Measurements from ENCODE around the gene CCDC8. TPM values are rescaled to one million over a fixed set of nuclear protein-coding genes. Genes with fewer than 3 reads are reported as not detected.

The CCDC8 gene
- polyA plus RNA-seq, 1 of the 3 experiments (the other 2 are of a cell fraction), result 0.03 TPM

DNA sequence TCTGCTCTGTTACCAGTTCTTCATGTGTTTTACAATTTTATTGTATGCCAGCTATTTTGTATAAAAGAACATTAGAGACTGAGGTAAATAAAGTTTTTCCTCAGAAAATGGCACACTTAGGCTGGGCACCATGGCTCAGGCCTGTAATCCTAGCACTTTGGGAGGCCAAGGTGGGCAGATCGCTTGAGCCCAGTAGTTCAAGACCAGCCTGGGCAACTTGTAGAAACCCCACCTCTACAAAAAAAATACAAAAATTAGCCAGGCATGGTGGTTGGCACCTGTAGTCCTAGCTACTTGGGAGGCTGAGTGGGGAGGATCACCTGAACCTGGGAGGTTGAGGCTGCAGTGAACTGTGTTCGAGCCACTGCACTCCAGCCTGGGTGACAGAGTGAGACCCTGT, 32.0 kb downstream of the CCDC8 start:
- H3K36me3 ChIP-seq (replicated peaks in 1 of 2; ENCODE audit: control insufficient read depth in 1 of 2, insufficient read depth in 2 of 2, low read length in 1 of 2), result peaks cover 56 to 60% of the 10 kb centered on the region in 2 experiments
- no peaks in the 10 kb centered on the region for H3K9me3 ChIP-seq
- peaks cover 0 to 19% of the 10 kb centered on the region in 2 experiments; a peak in 3 of 4 replicates for H3K4me1 ChIP-seq (ENCODE audit: control insufficient read depth in 1 of 2, insufficient read depth in 2 of 2, low read depth in 1 of 2, low read length in 1 of 2)
- no peak for DNase-seq
- CTCF ChIA-PET, result interaction anchor here (0.9 to 2.0 kb wide), 6 partner anchors 9 to 135 kb away, joined by 3 to 9 read pairs (median 4); no protein-coding TSS in a partner anchor
- POLR2A ChIA-PET, result no interaction called here
- WGBS (ENCODE audit: low lambda C conversion rate), result 95% methylated on average over 2 of the region's 2 CpGs
- H3K4me3 ChIP-seq (ENCODE audit: low read depth in 2 of 2, low read length in 1 of 2), result no peak overlapping the region
- H3K79me2 ChIP-seq (ENCODE audit: insufficient read depth), result peaks cover 39% of the 10 kb centered on the region
- H3K27me3 ChIP-seq (ENCODE audit: insufficient read depth), result no peaks in the 10 kb centered on the region
- TF ChIP-seq RFX5 (IDR thresholded peaks at IDR 0.05; ENCODE audit: low read length), result no peak
- TF ChIP-seq, protein P1, sequence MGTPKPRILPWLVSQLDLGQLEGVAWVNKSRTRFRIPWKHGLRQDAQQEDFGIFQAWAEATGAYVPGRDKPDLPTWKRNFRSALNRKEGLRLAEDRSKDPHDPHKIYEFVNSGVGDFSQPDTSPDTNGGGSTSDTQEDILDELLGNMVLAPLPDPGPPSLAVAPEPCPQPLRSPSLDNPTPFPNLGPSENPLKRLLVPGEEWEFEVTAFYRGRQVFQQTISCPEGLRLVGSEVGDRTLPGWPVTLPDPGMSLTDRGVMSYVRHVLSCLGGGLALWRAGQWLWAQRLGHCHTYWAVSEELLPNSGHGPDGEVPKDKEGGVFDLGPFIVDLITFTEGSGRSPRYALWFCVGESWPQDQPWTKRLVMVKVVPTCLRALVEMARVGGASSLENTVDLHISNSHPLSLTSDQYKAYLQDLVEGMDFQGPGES (IDR thresholded peaks at IDR 0.05; ENCODE audit: low read depth, low read length), result no peak
- TF ChIP-seq SIN3A (IDR thresholded peaks at IDR 0.05; ENCODE audit: borderline replicate concordance, low read depth, low read length), result no peak
- no peak for TF ChIP-seq FOSL2 (IDR thresholded peaks at IDR 0.05; ENCODE audit: borderline replicate concordance, low read depth)
- TF ChIP-seq, protein P2, sequence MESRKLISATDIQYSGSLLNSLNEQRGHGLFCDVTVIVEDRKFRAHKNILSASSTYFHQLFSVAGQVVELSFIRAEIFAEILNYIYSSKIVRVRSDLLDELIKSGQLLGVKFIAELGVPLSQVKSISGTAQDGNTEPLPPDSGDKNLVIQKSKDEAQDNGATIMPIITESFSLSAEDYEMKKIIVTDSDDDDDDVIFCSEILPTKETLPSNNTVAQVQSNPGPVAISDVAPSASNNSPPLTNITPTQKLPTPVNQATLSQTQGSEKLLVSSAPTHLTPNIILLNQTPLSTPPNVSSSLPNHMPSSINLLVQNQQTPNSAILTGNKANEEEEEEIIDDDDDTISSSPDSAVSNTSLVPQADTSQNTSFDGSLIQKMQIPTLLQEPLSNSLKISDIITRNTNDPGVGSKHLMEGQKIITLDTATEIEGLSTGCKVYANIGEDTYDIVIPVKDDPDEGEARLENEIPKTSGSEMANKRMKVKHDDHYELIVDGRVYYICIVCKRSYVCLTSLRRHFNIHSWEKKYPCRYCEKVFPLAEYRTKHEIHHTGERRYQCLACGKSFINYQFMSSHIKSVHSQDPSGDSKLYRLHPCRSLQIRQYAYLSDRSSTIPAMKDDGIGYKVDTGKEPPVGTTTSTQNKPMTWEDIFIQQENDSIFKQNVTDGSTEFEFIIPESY (IDR thresholded peaks at IDR 0.05; ENCODE audit: borderline replicate concordance, low read depth), result no peak
- TF ChIP-seq JUND (IDR thresholded peaks at IDR 0.05), result no peak
- TF ChIP-seq POLR2AphosphoS5 (IDR thresholded peaks at IDR 0.05; ENCODE audit: low read depth, low read length), result no peak
- no peak for TF ChIP-seq RAD21 (IDR thresholded peaks at IDR 0.05; ENCODE audit: low read length)
- no peak for TF ChIP-seq MXI1 (IDR thresholded peaks at IDR 0.05; ENCODE audit: low read depth, low read length)
- no peak for TF ChIP-seq TAF1 (IDR thresholded peaks at IDR 0.05; ENCODE audit: borderline replicate concordance, low read depth, low read length)
- TF ChIP-seq TEAD4 (IDR thresholded peaks at IDR 0.05; ENCODE audit: borderline replicate concordance, insufficient read depth), result no peak
- TF ChIP-seq RCOR1 (IDR thresholded peaks at IDR 0.05; ENCODE audit: low read length), result no peak
- no peak overlapping the region for H3K4me2 ChIP-seq
- H3K27ac ChIP-seq (ENCODE audit: low read depth in 2 of 2, low read length in 1 of 2), result no peak overlapping the region
- H2AFZ ChIP-seq (ENCODE audit: low read depth), result no peak overlapping the region
- 0 out of 2 replicates have a peak, but pooled peaks cover 16% of the 10 kb centered on the region for H4K20me1 ChIP-seq (ENCODE audit: insufficient read depth)
- H3F3A ChIP-seq (replicated peaks; ENCODE audit: insufficient read depth), result peaks cover 19% of the 10 kb centered on the region
- H3K9ac ChIP-seq, result no peak overlapping the region
- H3K9me2 ChIP-seq, result no peaks in the 10 kb centered on the region

DNA sequence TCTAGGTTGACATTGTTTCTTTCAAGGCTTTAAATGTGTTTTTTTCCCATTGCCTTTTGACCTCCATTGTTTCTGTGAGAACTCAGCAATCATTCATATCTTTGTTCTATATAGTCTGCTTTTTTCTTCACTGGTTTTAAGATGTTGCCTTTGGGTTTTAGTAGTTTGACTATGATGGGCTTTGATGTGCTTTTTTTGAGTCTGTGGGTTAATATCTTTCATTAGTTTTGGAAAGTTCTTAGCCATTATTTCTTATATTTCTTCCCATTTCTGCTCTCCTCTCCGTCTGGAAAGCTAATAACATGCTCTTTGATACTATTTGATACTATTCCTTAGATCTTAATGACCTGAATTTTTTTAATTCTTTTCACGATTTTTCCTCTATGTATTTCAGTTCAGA, 32.7 kb downstream of the CCDC8 start:
- Histone ChIP-seq H3K4me1 (ENCODE audit: control insufficient read depth in 1 of 2, insufficient read depth in 2 of 2, low read depth in 1 of 2, low read length in 1 of 2) (peaks cover 0 to 19% of the 10 kb centered on the region in 2 experiments; a peak in 3 of 4 replicates), H3F3A (replicated peaks; ENCODE audit: insufficient read depth) (peaks cover 19% of the 10 kb centered on the region), H3K9me2 (no peaks in the 10 kb centered on the region), H3K27me3 (ENCODE audit: insufficient read depth) (no peaks in the 10 kb centered on the region), H3K4me2 (no peak overlapping the region), H3K4me3 (ENCODE audit: low read depth in 2 of 2, low read length in 1 of 2) (no peak overlapping the region), H3K36me3 (replicated peaks in 1 of 2; ENCODE audit: control insufficient read depth in 1 of 2, insufficient read depth in 2 of 2, low read length in 1 of 2) (peaks cover 61 to 65% of the 10 kb centered on the region in 2 experiments), H3K27ac (ENCODE audit: low read depth in 2 of 2, low read length in 1 of 2) (no peak overlapping the region), H2AFZ (ENCODE audit: low read depth) (no peak overlapping the region), H3K79me2 (ENCODE audit: insufficient read depth) (peaks cover 39% of the 10 kb centered on the region), H3K9me3 (no peaks in the 10 kb centered on the region), H3K9ac (no peak overlapping the region), H4K20me1 (ENCODE audit: insufficient read depth) (0 out of 2 replicates have a peak, but pooled peaks cover 16% of the 10 kb centered on the region)
- WGBS (ENCODE audit: low lambda C conversion rate), result 93% methylated on average over 2 of the region's 2 CpGs
- ChIA-PET CTCF (interaction anchor here (1.1 to 2.0 kb wide), 5 partner anchors 8 to 136 kb away, joined by 3 to 9 read pairs (median 5); no protein-coding TSS in a partner anchor), POLR2A (no interaction called here)
- no peak for DNase-seq
- TF ChIP-seq MXI1 (IDR thresholded peaks at IDR 0.05; ENCODE audit: low read depth, low read length) (no peak), GABPA (IDR thresholded peaks at IDR 0.05; ENCODE audit: low read depth) (no peak), RAD21 (IDR thresholded peaks at IDR 0.05; ENCODE audit: low read length) (no peak), NFIC (IDR thresholded peaks at IDR 0.05; ENCODE audit: borderline replicate concordance) (no peak)
- TF ChIP-seq, protein P3, sequence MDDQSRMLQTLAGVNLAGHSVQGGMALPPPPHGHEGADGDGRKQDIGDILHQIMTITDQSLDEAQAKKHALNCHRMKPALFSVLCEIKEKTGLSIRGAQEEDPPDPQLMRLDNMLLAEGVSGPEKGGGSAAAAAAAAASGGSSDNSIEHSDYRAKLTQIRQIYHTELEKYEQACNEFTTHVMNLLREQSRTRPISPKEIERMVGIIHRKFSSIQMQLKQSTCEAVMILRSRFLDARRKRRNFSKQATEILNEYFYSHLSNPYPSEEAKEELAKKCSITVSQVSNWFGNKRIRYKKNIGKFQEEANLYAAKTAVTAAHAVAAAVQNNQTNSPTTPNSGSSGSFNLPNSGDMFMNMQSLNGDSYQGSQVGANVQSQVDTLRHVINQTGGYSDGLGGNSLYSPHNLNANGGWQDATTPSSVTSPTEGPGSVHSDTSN (IDR thresholded peaks at IDR 0.05), result no peak
- TF ChIP-seq, protein P4, sequence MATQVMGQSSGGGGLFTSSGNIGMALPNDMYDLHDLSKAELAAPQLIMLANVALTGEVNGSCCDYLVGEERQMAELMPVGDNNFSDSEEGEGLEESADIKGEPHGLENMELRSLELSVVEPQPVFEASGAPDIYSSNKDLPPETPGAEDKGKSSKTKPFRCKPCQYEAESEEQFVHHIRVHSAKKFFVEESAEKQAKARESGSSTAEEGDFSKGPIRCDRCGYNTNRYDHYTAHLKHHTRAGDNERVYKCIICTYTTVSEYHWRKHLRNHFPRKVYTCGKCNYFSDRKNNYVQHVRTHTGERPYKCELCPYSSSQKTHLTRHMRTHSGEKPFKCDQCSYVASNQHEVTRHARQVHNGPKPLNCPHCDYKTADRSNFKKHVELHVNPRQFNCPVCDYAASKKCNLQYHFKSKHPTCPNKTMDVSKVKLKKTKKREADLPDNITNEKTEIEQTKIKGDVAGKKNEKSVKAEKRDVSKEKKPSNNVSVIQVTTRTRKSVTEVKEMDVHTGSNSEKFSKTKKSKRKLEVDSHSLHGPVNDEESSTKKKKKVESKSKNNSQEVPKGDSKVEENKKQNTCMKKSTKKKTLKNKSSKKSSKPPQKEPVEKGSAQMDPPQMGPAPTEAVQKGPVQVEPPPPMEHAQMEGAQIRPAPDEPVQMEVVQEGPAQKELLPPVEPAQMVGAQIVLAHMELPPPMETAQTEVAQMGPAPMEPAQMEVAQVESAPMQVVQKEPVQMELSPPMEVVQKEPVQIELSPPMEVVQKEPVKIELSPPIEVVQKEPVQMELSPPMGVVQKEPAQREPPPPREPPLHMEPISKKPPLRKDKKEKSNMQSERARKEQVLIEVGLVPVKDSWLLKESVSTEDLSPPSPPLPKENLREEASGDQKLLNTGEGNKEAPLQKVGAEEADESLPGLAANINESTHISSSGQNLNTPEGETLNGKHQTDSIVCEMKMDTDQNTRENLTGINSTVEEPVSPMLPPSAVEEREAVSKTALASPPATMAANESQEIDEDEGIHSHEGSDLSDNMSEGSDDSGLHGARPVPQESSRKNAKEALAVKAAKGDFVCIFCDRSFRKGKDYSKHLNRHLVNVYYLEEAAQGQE (IDR thresholded peaks at IDR 0.05; ENCODE audit: low read depth, low read length), result no peak
- TF ChIP-seq, protein P1 (IDR thresholded peaks at IDR 0.05; ENCODE audit: low read depth, low read length), result no peak

All from SK-N-SH (cell line).